AG09309 (cell line): Measurements from ENCODE around the gene PI4KB.
"Not testable (repeated sequence)": the region's sequence is repeated elsewhere in the genome, so short reads cannot be mapped to it uniquely, and the experiment has no call there.

Source experiments
- DNase-seq: peaks from one replicate; pipeline ENCODE4 v3.0.0-alpha.2; 2010; ENCODE audit warnings: low read depth
- H3K4me3 ChIP-seq: 2 replicates; pipeline ENCODE4 v1.5.1; 2011; ENCODE audit warnings: mild to moderate bottlenecking, low read depth, low read length, moderate library complexity; ENCODE audit not compliant: control insufficient read depth
- TF ChIP-seq, protein P1 (sequence below): IDR thresholded peaks from 2 replicates; pipeline ENCODE4 v1.5.1; 2011; ENCODE audit warnings: mild to moderate bottlenecking, low read depth, low read length, inconsistent platforms; ENCODE audit not compliant: insufficient read depth, control insufficient read depth; ENCODE audit errors: missing control alignments

PI4KB gene

DNA sequence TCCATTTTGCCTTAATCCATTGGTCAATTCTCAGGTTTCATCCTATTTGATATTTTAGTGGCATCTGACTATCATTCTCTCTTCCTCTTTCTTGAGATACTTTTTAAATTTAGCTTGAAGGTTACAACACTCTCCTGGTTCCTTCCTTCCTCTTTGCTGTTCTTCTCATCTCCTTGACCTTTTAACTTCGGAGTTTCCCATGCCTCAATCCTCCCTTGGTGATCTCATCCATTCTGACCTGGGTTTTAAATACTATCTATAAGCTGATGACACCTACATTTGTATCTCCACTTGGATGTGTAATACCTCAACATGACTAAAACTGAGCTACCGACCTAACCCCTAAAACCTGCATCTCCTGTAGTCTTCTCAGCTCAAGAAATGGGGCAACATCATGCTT is 50.0 kb downstream of the PI4KB start:
- TF ChIP-seq, protein P1, sequence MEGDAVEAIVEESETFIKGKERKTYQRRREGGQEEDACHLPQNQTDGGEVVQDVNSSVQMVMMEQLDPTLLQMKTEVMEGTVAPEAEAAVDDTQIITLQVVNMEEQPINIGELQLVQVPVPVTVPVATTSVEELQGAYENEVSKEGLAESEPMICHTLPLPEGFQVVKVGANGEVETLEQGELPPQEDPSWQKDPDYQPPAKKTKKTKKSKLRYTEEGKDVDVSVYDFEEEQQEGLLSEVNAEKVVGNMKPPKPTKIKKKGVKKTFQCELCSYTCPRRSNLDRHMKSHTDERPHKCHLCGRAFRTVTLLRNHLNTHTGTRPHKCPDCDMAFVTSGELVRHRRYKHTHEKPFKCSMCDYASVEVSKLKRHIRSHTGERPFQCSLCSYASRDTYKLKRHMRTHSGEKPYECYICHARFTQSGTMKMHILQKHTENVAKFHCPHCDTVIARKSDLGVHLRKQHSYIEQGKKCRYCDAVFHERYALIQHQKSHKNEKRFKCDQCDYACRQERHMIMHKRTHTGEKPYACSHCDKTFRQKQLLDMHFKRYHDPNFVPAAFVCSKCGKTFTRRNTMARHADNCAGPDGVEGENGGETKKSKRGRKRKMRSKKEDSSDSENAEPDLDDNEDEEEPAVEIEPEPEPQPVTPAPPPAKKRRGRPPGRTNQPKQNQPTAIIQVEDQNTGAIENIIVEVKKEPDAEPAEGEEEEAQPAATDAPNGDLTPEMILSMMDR = no peak
- no peak for DNase-seq
- H3K4me3 ChIP-seq = no peak overlapping the region

DNA sequence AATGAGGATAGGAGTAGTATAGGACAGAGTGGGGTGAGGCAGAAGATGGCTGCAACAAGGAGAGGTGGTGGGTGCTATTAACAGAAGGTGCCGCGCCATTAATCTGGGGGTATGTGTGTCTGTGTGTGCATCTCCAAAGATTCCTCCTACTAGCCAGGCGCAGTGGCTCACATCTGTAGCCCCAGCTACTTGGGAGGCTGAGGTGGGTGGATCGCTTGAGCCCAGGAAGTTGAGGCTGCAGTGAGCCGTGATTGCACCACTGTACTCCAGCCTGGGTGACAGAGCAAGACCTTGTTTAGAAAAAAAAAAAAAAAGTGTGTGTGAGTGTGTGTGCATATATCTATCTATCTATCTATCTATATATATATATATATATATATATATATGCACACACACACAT is 51.9 kb downstream of the PI4KB start:
- DNase-seq, H3K4me3 ChIP-seq: not testable (repeated sequence)

DNA sequence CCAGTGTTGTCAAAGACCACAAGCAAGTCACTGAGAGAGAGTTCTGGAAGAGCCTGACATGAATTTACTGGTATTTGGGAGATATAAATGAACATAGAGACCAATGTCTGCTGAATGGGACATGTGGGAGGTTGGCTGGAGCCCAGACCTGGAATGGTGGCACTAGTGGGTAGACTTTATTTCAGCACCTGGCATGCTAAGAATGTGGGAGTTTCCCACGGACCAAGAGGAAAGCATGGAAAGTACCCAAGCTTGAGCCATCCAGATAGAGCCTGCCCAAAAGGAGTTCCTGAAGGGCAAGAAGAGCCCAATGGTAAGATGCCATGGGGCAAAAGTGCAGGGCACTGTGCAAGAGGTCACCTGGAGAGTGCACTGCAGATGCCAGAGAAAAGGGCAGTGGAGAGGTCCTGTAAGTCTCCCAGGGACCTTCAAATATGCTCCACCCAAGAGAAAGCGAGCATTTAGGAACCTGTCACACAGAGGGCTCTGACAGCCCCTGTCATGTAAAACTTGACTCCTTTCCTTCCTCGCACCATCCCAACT is 53.2 kb downstream of the PI4KB start:
- DNase-seq = no peak
- no peak overlapping the region for H3K4me3 ChIP-seq
- TF ChIP-seq, protein P1 = no peak

DNA sequence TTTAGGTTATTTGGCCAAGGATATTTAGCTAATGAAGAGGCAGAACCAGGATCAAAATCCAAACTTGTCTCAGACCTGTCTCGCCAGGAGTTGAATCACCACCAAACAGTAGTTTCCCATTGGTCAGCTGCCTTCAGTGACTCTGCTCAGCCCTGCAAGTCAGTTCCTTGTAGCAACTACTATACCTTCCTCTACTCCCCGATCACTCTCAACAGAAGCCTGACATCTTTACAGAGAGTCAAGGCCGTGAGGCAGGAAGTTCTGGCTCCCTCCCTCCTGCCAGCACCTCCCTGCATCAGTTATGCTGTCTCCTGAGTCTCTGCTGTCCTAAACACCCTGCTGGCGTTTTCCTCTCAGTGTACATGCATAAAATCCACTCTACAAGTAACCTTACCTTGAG is 59.5 kb downstream of the PI4KB start:
- TF ChIP-seq, protein P1 = no peak

DNA sequence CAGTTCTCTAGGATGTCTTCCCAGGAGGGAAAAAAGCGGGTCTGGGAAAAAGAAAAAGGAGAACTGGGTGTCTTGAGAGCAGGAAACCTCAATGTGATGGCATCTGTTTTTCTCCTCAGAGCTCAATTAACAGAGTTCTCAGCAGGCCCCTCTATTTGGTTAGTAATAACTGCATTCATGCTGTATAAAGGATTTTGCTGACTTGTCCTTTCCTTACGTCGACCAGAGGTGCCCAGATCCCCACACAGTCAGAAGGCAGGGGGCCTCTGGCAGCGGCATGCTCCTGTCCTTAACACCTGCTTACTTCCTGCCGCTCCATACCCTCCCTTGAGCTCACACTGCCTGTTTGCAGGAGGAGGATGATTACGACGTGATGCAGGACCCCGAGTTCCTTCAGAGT is 60.4 kb downstream of the PI4KB start:
- no peak for DNase-seq
- H3K4me3 ChIP-seq = no peak overlapping the region
- TF ChIP-seq, protein P1 = no peak

More for the DNA sequence above, 59.5 kb downstream of the PI4KB start:
- no peak for DNase-seq
- H3K4me3 ChIP-seq = no peak overlapping the region

DNA sequence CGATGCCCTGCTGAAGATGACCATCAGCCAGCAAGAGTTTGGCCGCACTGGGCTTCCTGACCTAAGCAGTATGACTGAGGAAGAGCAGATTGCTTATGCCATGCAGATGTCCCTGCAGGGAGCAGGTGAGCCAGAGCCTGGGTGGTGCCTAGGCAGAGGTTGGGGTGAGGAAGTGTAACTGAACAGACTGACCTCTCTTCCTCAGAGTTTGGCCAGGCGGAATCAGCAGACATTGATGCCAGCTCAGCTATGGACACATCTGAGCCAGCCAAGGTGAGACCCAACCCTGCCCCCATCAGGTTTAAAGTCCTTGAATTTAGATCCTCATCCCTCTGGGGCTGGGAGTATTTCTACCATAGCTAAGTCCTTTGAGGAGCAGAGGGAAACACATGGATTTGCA is 60.9 kb downstream of the PI4KB start:
- no peak overlapping the region for H3K4me3 ChIP-seq
- TF ChIP-seq, protein P1 = no peak
- DNase-seq = no peak

DNA sequence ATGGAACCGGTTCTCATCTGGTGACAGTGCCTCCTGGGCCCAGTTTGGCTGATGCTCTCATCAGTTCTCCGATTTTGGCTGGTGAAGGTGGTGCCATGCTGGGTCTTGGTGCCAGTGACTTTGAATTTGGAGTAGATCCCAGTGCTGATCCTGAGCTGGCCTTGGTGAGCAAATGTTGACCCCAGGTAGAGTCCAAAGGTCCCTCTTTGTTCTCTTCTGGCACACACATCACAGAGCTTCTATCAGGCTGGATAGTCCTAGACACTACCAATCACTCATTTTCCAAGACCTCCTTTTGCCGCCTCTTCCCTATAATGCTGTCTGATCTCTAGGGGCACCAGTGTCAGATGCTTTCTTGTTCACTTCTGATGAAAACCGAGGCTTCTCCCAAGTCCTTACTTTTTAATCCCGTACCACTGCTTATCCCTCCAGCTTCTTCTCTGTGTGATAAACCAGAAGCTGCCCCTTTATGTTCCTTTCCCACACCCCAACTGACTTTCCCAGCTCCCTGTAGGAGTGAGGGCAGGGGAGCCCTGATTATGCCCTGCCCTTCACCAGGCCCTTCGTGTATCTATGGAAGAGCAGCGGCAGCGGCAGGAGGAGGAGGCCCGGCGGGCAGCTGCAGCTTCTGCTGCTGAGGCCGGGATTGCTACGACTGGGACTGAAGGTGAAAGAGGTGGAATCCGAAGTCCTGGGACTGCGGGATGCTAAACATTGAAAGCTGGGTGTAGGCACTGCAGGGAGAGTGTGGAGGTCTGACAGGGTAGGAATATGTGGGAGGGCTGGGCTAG is 61.6 kb downstream of the PI4KB start:
- H3K4me3 ChIP-seq = no peak overlapping the region
- TF ChIP-seq, protein P1 = no peak
- DNase-seq = no peak
